Right lobe of liver (tissue), 4 donors: ENCODE data around the gene EWSR1.

Experiments
- POLR2A ChIP-seq: fragments of 450-650 bp; IDR thresholded peaks from one replicate; pipeline ENCODE4 v1.6.1; 2017; ENCODE audit warnings: antibody characterized with exemption, mild to moderate bottlenecking
- TF ChIP-seq, protein P1 (sequence below), 4 donors: fragments of 200-600 bp in 3 of 4; fragments of 450-650 bp in 1 of 4; IDR thresholded peaks; one replicate each; pipeline versions ENCODE4 v1.5.1 to v1.8.0; 2016 to 2022; ENCODE audit warnings: antibody characterized with exemption in 4 of 4, mild to moderate bottlenecking in 2 of 4
- donor health status: DM: no; HTN: no; CAD: no.
- donor health status: DM: no; HTN: no; CAD: no.
- donor health status: DM: no; HTN: yes; CAD: no.

DNA sequence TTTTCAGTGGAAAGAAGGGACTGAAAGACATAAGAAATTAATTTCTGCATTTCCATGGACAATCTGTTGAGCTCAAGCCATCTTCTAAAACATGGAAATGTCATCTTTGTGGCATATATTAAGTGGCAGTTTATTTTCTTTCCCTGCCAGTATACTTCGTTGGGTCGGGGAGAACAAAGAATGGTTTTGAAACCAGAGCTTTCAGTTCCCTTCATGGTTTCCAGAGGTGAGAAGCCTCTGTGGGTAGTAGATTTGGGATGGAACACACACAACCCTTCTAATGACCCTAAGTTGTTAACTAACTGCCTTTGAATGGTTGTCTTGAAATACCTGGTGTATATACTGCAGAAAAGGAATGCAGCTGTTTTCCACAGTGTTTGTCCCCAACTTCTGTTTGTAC lies 20.8 kb downstream of the EWSR1 start:
- TF ChIP-seq, protein P1, sequence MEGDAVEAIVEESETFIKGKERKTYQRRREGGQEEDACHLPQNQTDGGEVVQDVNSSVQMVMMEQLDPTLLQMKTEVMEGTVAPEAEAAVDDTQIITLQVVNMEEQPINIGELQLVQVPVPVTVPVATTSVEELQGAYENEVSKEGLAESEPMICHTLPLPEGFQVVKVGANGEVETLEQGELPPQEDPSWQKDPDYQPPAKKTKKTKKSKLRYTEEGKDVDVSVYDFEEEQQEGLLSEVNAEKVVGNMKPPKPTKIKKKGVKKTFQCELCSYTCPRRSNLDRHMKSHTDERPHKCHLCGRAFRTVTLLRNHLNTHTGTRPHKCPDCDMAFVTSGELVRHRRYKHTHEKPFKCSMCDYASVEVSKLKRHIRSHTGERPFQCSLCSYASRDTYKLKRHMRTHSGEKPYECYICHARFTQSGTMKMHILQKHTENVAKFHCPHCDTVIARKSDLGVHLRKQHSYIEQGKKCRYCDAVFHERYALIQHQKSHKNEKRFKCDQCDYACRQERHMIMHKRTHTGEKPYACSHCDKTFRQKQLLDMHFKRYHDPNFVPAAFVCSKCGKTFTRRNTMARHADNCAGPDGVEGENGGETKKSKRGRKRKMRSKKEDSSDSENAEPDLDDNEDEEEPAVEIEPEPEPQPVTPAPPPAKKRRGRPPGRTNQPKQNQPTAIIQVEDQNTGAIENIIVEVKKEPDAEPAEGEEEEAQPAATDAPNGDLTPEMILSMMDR (IDR thresholded peaks at IDR 0.05) = no peak
- TF ChIP-seq POLR2A = no peak
